Karpas-422 (cell line): ENCODE results near the gene PDE2A. TPM values are rescaled to one million over a fixed set of nuclear protein-coding genes. Genes with fewer than 3 reads are reported as not detected.
"Not testable (repeated sequence)": the region's sequence is repeated elsewhere in the genome, so short reads cannot be mapped to it uniquely, and the experiment has no call there.

ENCODE experiments used
- DNase-seq: peaks from one replicate; pipeline ENCODE4 v3.0.0-alpha.2; 2015
- H2AFZ ChIP-seq: fragments of 200-600 bp; sonication (generic); 2 replicates; pipeline ENCODE4 v1.6.1; 2014; ENCODE audit warnings: antibody characterized with exemption, low read length, mixed read lengths
- H3K27ac ChIP-seq: fragments of 200-600 bp; sonication (generic); 2 replicates; pipeline ENCODE4 v1.5.1; 2014; ENCODE audit warnings: mild to moderate bottlenecking, low read length, moderate library complexity
- H3K27me3 ChIP-seq: fragments of 200-600 bp; sonication (generic); 2 replicates; pipeline ENCODE4 v1.6.1; 2014; ENCODE audit warnings: low read length, mixed read lengths
- H3K36me3 ChIP-seq: fragments of 200-600 bp; sonication (generic); 2 replicates; pipeline ENCODE4 v1.6.1; 2014; ENCODE audit warnings: low read length, mixed read lengths; ENCODE audit not compliant: insufficient read depth
- H3K4me1 ChIP-seq: fragments of 200-600 bp; sonication (generic); 2 replicates; pipeline ENCODE4 v1.6.1; 2014; ENCODE audit warnings: mild to moderate bottlenecking, low read length, mixed read lengths
- H3K4me2 ChIP-seq: fragments of 200-600 bp; sonication (generic); 2 replicates; pipeline ENCODE4 v1.6.1; 2014; ENCODE audit warnings: low read length, low read depth, mild to moderate bottlenecking; ENCODE audit not compliant: poor library complexity, severe bottlenecking
- H3K4me3 ChIP-seq: fragments of 200-600 bp; sonication (generic); 2 replicates; pipeline ENCODE4 v1.5.1; 2014; ENCODE audit warnings: mild to moderate bottlenecking, antibody characterized with exemption, low read length, mixed read lengths
- H3K79me2 ChIP-seq: fragments of 200-600 bp; sonication (generic); 2 replicates; pipeline ENCODE4 v1.6.1; 2014; ENCODE audit warnings: mild to moderate bottlenecking, low read length, mixed read lengths
- H3K9ac ChIP-seq: fragments of 200-600 bp; sonication (generic); 2 replicates; pipeline ENCODE4 v1.6.0; 2014; ENCODE audit warnings: low read length
- H3K9me2 ChIP-seq: fragments of 200-600 bp; sonication (generic), shearing (Covaris generic); replicated peaks from 2 replicates; pipeline ENCODE4 v1.6.0; 2014; ENCODE audit warnings: mild to moderate bottlenecking, low read length, moderate library complexity; ENCODE audit not compliant: insufficient read depth
- H3K9me3 ChIP-seq: fragments of 300-700, 200-600 bp; sonication (generic); 2 replicates; pipeline ENCODE4 v1.6.1; 2014; ENCODE audit warnings: low read length, mixed read lengths
- H4K20me1 ChIP-seq: fragments of 200-600 bp; sonication (generic); 2 replicates; pipeline ENCODE4 v1.6.1; 2014; ENCODE audit warnings: mild to moderate bottlenecking, antibody characterized with exemption, low read length, low read depth; ENCODE audit not compliant: insufficient read depth
- total RNA-seq: library from RNA; depleted of rRNA; stranded (reverse); fragments of >200 nt; shearing (Covaris generic); gene quantifications from 2 replicates; pipeline ENCODE4 v1.2.3, GENCODE V29; 2014; ENCODE audit warnings: low replicate concordance

Gene PDE2A
- total RNA-seq, 1 experiment from 2014 or later = 1.8 TPM

GRCh38 chr11:72568861-72569260 lies 105.4 kb downstream of the PDE2A start:
- H3K36me3 ChIP-seq = no peaks in the 10 kb centered on the region
- H3K27me3 ChIP-seq = no peaks in the 10 kb centered on the region
- no peak overlapping the region for H3K9ac ChIP-seq
- H3K4me1 ChIP-seq = peaks cover 6% of the 10 kb centered on the region
- H3K4me2 ChIP-seq = no peak overlapping the region
- H3K27ac ChIP-seq = no peak overlapping the region
- DNase-seq = no peak
- no peaks in the 10 kb centered on the region for H3K9me3 ChIP-seq
- H3K79me2 ChIP-seq = no peaks in the 10 kb centered on the region
- H3K4me3 ChIP-seq = no peak overlapping the region
- H4K20me1 ChIP-seq = no peaks in the 10 kb centered on the region
- no peaks in the 10 kb centered on the region for H3K9me2 ChIP-seq
- no peak overlapping the region for H2AFZ ChIP-seq

GRCh38 chr11:72562431-72562830 lies 111.8 kb downstream of the PDE2A start:
- H3K9ac ChIP-seq = no peak overlapping the region
- H3K4me2 ChIP-seq = no peak overlapping the region
- no peaks in the 10 kb centered on the region for H4K20me1 ChIP-seq
- H3K27me3 ChIP-seq = no peaks in the 10 kb centered on the region
- no peaks in the 10 kb centered on the region for H3K36me3 ChIP-seq
- H3K27ac ChIP-seq = no peak overlapping the region
- no peaks in the 10 kb centered on the region for H3K9me2 ChIP-seq
- H3K9me3 ChIP-seq = no peaks in the 10 kb centered on the region
- no peaks in the 10 kb centered on the region for H3K4me1 ChIP-seq
- no peak overlapping the region for H3K4me3 ChIP-seq
- no peak overlapping the region for H2AFZ ChIP-seq
- no peak for DNase-seq
- no peaks in the 10 kb centered on the region for H3K79me2 ChIP-seq

- Histone ChIP-seq H3K4me2 (no peak overlapping the region), H3K4me1 (no peaks in the 10 kb centered on the region), H3K79me2 (no peaks in the 10 kb centered on the region), H2AFZ (no peak overlapping the region), H4K20me1 (no peaks in the 10 kb centered on the region), H3K36me3 (no peaks in the 10 kb centered on the region), H3K9me3 (no peaks in the 10 kb centered on the region), H3K9me2 (no peaks in the 10 kb centered on the region), H3K27ac (no peak overlapping the region), H3K27me3 (no peaks in the 10 kb centered on the region), H3K4me3 (no peak overlapping the region), H3K9ac (no peak overlapping the region)
- no peak for DNase-seq
Measured at GRCh38 chr11:72561856-72562255, 112.4 kb downstream of the PDE2A start.

GRCh38 chr11:72560864-72561263 lies 113.4 kb downstream of the PDE2A start:
- not testable (repeated sequence) for H3K27ac ChIP-seq, H3K9me3 ChIP-seq, H3K36me3 ChIP-seq, H2AFZ ChIP-seq, H3K79me2 ChIP-seq, H4K20me1 ChIP-seq, H3K9me2 ChIP-seq, DNase-seq, H3K9ac ChIP-seq, H3K4me2 ChIP-seq, H3K27me3 ChIP-seq, H3K4me1 ChIP-seq, H3K4me3 ChIP-seq

- H3K9me2 ChIP-seq = no peaks in the 10 kb centered on the region
- H3K36me3 ChIP-seq = no peaks in the 10 kb centered on the region
Measured at GRCh38 chr11:72556433-72556832, 117.8 kb downstream of the PDE2A start.

GRCh38 chr11:72555014-72555522 lies 119.2 kb downstream of the PDE2A start:
- H3K9me3 ChIP-seq, H3K4me1 ChIP-seq, DNase-seq, H3K27ac ChIP-seq, H3K4me3 ChIP-seq, H3K4me2 ChIP-seq, H3K36me3 ChIP-seq, H3K27me3 ChIP-seq, H3K9ac ChIP-seq, H3K9me2 ChIP-seq, H4K20me1 ChIP-seq, H2AFZ ChIP-seq, H3K79me2 ChIP-seq: not testable (repeated sequence)

More at GRCh38 chr11:72556433-72556832, 117.8 kb downstream of the PDE2A start:
- no peak overlapping the region for H3K9ac ChIP-seq
- no peak overlapping the region for H2AFZ ChIP-seq
- no peaks in the 10 kb centered on the region for H3K4me1 ChIP-seq
- no peak overlapping the region for H3K4me3 ChIP-seq
- no peak overlapping the region for H3K4me2 ChIP-seq
- no peak overlapping the region for H3K27ac ChIP-seq
- no peak for DNase-seq
- H4K20me1 ChIP-seq = no peaks in the 10 kb centered on the region
- H3K27me3 ChIP-seq = no peaks in the 10 kb centered on the region
- no peaks in the 10 kb centered on the region for H3K79me2 ChIP-seq
- no peaks in the 10 kb centered on the region for H3K9me3 ChIP-seq

- DNase-seq = peak; percentile 77
- Histone ChIP-seq H3K27me3 (no peaks in the 10 kb centered on the region), H3K79me2 (no peaks in the 10 kb centered on the region), H3K27ac (no peak overlapping the region), H3K9me2 (no peaks in the 10 kb centered on the region), H3K9me3 (no peaks in the 10 kb centered on the region), H2AFZ (no peak overlapping the region), H3K36me3 (no peaks in the 10 kb centered on the region), H3K4me1 (no peaks in the 10 kb centered on the region), H4K20me1 (no peaks in the 10 kb centered on the region), H3K4me3 (no peak overlapping the region), H3K9ac (no peak overlapping the region), H3K4me2 (no peak overlapping the region)
Measured at GRCh38 chr11:72553706-72554105, 120.5 kb downstream of the PDE2A start.

GRCh38 chr11:72552399-72552910 lies 121.8 kb downstream of the PDE2A start:
- Histone ChIP-seq H3K79me2 (no peaks in the 10 kb centered on the region), H3K4me3 (no peak overlapping the region), H3K9ac (no peak overlapping the region), H3K36me3 (no peaks in the 10 kb centered on the region), H2AFZ (no peak overlapping the region), H3K4me1 (no peaks in the 10 kb centered on the region), H3K9me3 (no peaks in the 10 kb centered on the region), H3K4me2 (no peak overlapping the region), H4K20me1 (no peaks in the 10 kb centered on the region), H3K27ac (no peak overlapping the region), H3K27me3 (no peaks in the 10 kb centered on the region), H3K9me2 (no peaks in the 10 kb centered on the region)
- DNase-seq = no peak

GRCh38 chr11:72551571-72551970 lies 122.7 kb downstream of the PDE2A start:
- Histone ChIP-seq H3K27ac (no peak overlapping the region), H3K9ac (no peak overlapping the region), H3K79me2 (no peaks in the 10 kb centered on the region), H2AFZ (no peak overlapping the region), H3K4me3 (no peak overlapping the region), H4K20me1 (no peaks in the 10 kb centered on the region), H3K9me3 (no peaks in the 10 kb centered on the region), H3K36me3 (no peaks in the 10 kb centered on the region), H3K9me2 (no peaks in the 10 kb centered on the region), H3K27me3 (no peaks in the 10 kb centered on the region), H3K4me2 (no peak overlapping the region), H3K4me1 (no peaks in the 10 kb centered on the region)
- DNase-seq = no peak
